Keratinocyte (primary cell): ENCODE data around the gene BCL7A. TPM values are rescaled to one million over a fixed set of nuclear protein-coding genes. Genes with fewer than 3 reads are reported as not detected.
A peak's percentile ranks its signal among the peaks of the same experiment; 100 is the strongest.

ENCODE experiments used
- DNase-seq: peaks from one replicate; pipeline ENCODE4 v3.0.0-alpha.2; 2011; ENCODE audit warnings: low read depth, missing footprints, low spot score
- FAIRE-seq: peaks from 2 replicates; lab custom pipeline; 2011; peaks lifted over from hg19 to GRCh38; lab: Jason Lieb, UNC
- H2AFZ ChIP-seq: 2 replicates; pipeline ENCODE4 v1.6.0; 2012; ENCODE audit warnings: low read length, control low read depth, inconsistent platforms; ENCODE audit not compliant: control insufficient read depth
- H3K27ac ChIP-seq: 2 replicates; pipeline ENCODE4 v1.5.1; 2011; ENCODE audit warnings: low read length; ENCODE audit not compliant: control insufficient read depth, insufficient read depth
- H3K27me3 ChIP-seq: 3 replicates; pipeline ENCODE4 v1.6.0; 2011; ENCODE audit warnings: low read length; ENCODE audit not compliant: control insufficient read depth, insufficient read depth; ENCODE audit errors: extremely low read depth
- H3K36me3 ChIP-seq, 2 experiments: 2 replicates in 1 of 2; 3 replicates in 1 of 2; pipeline ENCODE4 v1.5.1; 2011; ENCODE audit warnings: low read length in 2 of 2, mild to moderate bottlenecking in 1 of 2; ENCODE audit not compliant: control insufficient read depth in 2 of 2, insufficient read depth in 2 of 2; ENCODE audit errors: extremely low read depth in 1 of 2
- H3K4me1 ChIP-seq: 3 replicates; pipeline ENCODE4 v1.5.1; 2011; ENCODE audit warnings: low read length; ENCODE audit not compliant: control insufficient read depth, insufficient read depth; ENCODE audit errors: extremely low read depth
- H3K4me2 ChIP-seq: 3 replicates; pipeline ENCODE4 v1.6.0; 2011; ENCODE audit warnings: low read depth, low read length; ENCODE audit not compliant: control insufficient read depth, insufficient read depth; ENCODE audit errors: extremely low read depth
- H3K4me3 ChIP-seq, 3 experiments: fragments of 200-600 bp in 1 of 3; sonication (generic) in 1 of 3; 2 replicates in 2 of 3; 3 replicates in 1 of 3; pipeline ENCODE4 v1.5.1; 2011 to 2016; ENCODE audit warnings: low read length in 3 of 3, mild to moderate bottlenecking in 3 of 3, control low read depth in 2 of 3, inconsistent platforms in 1 of 3, low read depth in 1 of 3, mixed read lengths in 1 of 3, mixed run types in 1 of 3, moderate library complexity in 1 of 3; ENCODE audit not compliant: control insufficient read depth in 2 of 3, insufficient read depth in 2 of 3; ENCODE audit errors: extremely low read depth in 1 of 3
- H3K79me2 ChIP-seq: 2 replicates; pipeline ENCODE4 v1.6.0; 2012; ENCODE audit warnings: low read length; ENCODE audit not compliant: control insufficient read depth, insufficient read depth
- H3K9ac ChIP-seq: 3 replicates; pipeline ENCODE4 v1.6.0; 2011; ENCODE audit warnings: low read length; ENCODE audit not compliant: control insufficient read depth, insufficient read depth; ENCODE audit errors: extremely low read depth
- H3K9me1 ChIP-seq: 3 replicates; pipeline ENCODE4 v1.6.0; 2011; ENCODE audit warnings: low read length; ENCODE audit not compliant: control insufficient read depth, insufficient read depth; ENCODE audit errors: extremely low read depth
- H3K9me3 ChIP-seq: 2 replicates; pipeline ENCODE4 v1.5.1; 2012; ENCODE audit warnings: low read depth, low read length; ENCODE audit not compliant: control insufficient read depth
- H4K20me1 ChIP-seq: 3 replicates; pipeline ENCODE4 v1.6.0; 2011; ENCODE audit warnings: low read length; ENCODE audit not compliant: control insufficient read depth, insufficient read depth; ENCODE audit errors: extremely low read depth
- CTCF ChIP-seq, 3 experiments: IDR thresholded peaks in 1 of 3; conservative IDR thresholded peaks in 1 of 3; optimal IDR thresholded peaks in 1 of 3; 2 replicates in 2 of 3; 3 replicates in 1 of 3; pipeline versions ENCODE3 to v1.5.1; 2011; ENCODE audit warnings: low read length in 3 of 3, mild to moderate bottlenecking in 3 of 3, moderate library complexity in 2 of 3, control low read depth in 1 of 3, inconsistent platforms in 1 of 3; ENCODE audit not compliant: insufficient read depth in 2 of 3; ENCODE audit errors: extremely low read depth in 1 of 3
- EZH2 ChIP-seq: IDR thresholded peaks from one replicate; pipeline ENCODE4 v1.6.1; 2012; ENCODE audit warnings: inconsistent platforms, mild to moderate bottlenecking, low read length, moderate library complexity
- dilution Hi-C: fragments of 300-500 bp; cut with MboI; formaldehyde crosslinking; loops from one replicate; pipeline ENCODE4 v1.7.0; 2020; ENCODE audit warnings: low sequenced_read_pairs; ENCODE audit not compliant: extremely low pct_ligation_motif_present
- polyA plus RNA-seq, 5 experiments: library from polyadenylated mRNA; depleted of rRNA in 3 of 5; stranded (reverse) in 3 of 5; stranded (forward) in 1 of 5; unstranded in 1 of 5; fragments of >200 nt; gene quantifications; 1 replicate in 1 of 5; 2 replicates in 3 of 5; 3 replicates in 1 of 5; pipeline versions ENCODE4 v1.2.1 to v1.2.3, GENCODE V29; 2011 to 2012; ENCODE audit warnings: missing spikeins in 2 of 5, low read depth in 1 of 5, low replicate concordance in 1 of 5

Gene BCL7A
- polyA plus RNA-seq, 1 donor (not counting 4 experiments of a cell fraction or from before 2014, with no cell fraction given): 12.8 TPM

DNA sequence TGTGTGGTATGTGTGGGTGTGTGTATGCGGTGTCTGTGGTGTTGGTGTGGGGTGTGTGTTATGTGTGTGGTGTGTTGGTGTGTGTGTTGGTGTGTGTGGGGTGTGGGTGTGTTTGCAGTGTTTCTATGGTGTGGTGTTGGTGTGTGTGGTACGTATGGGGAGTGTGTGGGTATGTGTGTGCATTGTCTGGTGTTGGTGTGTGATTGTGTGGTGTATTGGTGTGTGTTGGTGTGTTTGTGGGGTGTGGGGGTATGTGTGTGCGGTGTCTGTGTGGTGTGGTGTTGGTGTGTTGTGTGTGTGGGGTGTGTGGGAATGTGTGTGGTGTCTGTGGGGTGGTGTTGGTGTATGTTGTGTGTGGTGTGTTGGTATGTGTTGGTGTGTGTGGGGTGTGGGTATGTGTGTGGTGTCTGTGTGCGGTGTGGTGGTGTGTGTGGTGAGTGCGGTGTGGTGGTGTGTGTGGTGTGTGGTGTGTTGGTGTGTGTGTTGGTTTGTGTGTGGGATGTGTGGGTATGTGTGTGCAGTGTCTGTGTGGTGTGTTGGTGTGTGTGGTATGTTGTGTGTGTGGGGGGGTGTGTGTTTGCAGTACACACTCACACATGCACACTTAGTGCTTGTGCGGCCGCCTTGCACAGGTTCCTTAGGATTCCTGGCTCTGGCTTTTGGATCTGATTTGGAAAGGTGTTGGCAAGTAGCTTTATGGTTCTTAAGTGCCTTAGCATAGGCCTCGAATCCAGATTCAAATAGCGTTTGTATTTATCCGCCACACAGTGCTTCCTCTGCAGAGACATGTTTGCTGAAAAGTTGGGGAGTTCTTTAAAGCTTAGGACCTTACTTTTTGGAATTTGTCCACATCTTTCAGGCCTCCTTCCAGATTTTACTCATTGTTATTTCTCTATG is 73.3 kb downstream of the BCL7A start:
- Histone ChIP-seq H3K4me2 (no peak overlapping the region), H2AFZ (no peak overlapping the region), H3K9me1 (peaks cover 11% of the 10 kb centered on the region), H3K36me3 (peaks cover 0 to 6% of the 10 kb centered on the region in 2 experiments), H3K79me2 (peaks cover 78% of the 10 kb centered on the region), H3K4me1 (peaks cover 61% of the 10 kb centered on the region), H3K27me3 (no peaks in the 10 kb centered on the region), H3K9me3 (no peaks in the 10 kb centered on the region), H3K4me3 (no peak overlapping the region), H3K27ac (peak overlapping the region; percentile 36), H3K9ac (no peak overlapping the region), H4K20me1 (peaks cover 7% of the 10 kb centered on the region)
- FAIRE-seq: no peak
- DNase-seq: no peak
- dilution Hi-C loops: no loop called here
- no peak for TF ChIP-seq EZH2
- TF ChIP-seq CTCF (optimal IDR thresholded peaks at IDR 0.05 in 1 of 3, IDR thresholded peaks at IDR 0.05 in 1 of 3, conservative IDR thresholded peaks at IDR 0.05 in 1 of 3; ENCODE audit: extremely low read depth in 1 of 3, insufficient read depth in 2 of 3, low read length in 3 of 3): no peak

- Histone ChIP-seq H2AFZ (no peak overlapping the region), H3K27ac (peak overlapping the region; percentile 88), H3K9me1 (peaks cover 11% of the 10 kb centered on the region), H3K4me1 (peaks cover 61% of the 10 kb centered on the region), H3K36me3 (peaks cover 0 to 6% of the 10 kb centered on the region in 2 experiments), H3K9ac (peak overlapping the region; percentile 79), H3K79me2 (peaks cover 77% of the 10 kb centered on the region), H3K27me3 (no peaks in the 10 kb centered on the region), H3K4me3 (peak overlapping the region in 2 of 3 experiments; percentile 55 to 67), H4K20me1 (peaks cover 7% of the 10 kb centered on the region), H3K4me2 (peak overlapping the region; percentile 93), H3K9me3 (no peaks in the 10 kb centered on the region)
- FAIRE-seq: no peak
- TF ChIP-seq EZH2 (no peak), CTCF (optimal IDR thresholded peaks at IDR 0.05 in 1 of 3, IDR thresholded peaks at IDR 0.05 in 1 of 3, conservative IDR thresholded peaks at IDR 0.05 in 1 of 3; ENCODE audit: extremely low read depth in 1 of 3, insufficient read depth in 2 of 3, low read length in 3 of 3) (no peak)
- no peak for DNase-seq
- dilution Hi-C loops: no loop called here
These were observed 74.3 kb downstream of the BCL7A start for GRCh38 chr12:122096014-122096413.
